Measurements from ENCODE around the gene TIGD3. TPM values are rescaled to one million over a fixed set of nuclear protein-coding genes. Genes with fewer than 3 reads are reported as not detected.
A peak's percentile ranks its signal among the peaks of the same experiment; 100 is the strongest.

TIGD3 gene
- total and polyA plus RNA-seq, 7 experiments from 2014 or later, result 0.39 to 2.0 (median 1.1) TPM

DNA sequence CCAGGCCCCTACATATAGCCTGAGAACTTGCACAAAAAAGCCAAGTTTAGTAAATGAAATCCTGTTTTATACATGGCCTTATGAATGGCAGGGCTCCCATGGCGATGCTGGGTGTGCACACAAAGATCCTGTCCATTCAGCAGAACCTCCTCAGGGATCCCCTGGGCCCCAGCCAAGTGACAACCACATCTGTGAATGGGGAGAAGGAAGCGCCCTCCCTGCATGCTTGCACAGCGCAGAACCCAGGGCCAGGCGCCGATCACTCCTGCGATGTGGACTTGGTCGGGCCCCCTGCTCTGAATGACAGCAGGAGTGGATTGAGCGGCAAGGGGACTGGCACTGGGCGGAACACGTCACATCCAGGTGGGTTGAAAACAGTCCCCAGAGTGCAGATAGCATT lies 44.3 kb upstream of the TIGD3 start:
- CTCF ChIA-PET, result interaction anchor here (1.6 to 1.8 kb wide), 2 partner anchors 85 to 105 kb away, joined by 5 read pairs; no protein-coding TSS in a partner anchor
- POLR2A ChIA-PET, result interaction anchor here (0.6 to 1.3 kb wide), 4 partner anchors 19 to 176 kb away, joined by 3 to 4 read pairs (median 3); partner anchors contain the start of genes POLA2 and SYVN1

DNA sequence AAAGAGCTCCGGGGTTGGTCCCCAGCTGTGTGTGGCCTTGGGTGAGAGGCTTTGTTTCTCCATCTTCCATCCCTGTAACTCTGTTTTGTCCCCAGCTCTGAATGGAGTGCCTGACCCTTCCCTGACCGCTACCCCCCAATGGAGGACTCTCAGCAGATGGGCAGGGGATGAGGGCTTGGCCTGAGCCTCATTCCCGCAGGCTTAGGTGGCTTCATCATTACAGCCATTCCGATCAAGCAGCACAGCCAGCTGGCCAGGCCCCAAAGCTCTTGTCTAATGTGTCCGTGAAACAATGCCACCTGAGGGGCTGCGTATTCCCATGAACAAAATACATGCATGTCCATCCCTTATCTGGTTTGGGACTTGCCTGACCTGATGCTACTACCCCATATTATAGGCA lies 43.8 kb upstream of the TIGD3 start:
- peaks cover 0 to 6% (median 0%) of the 10 kb centered on the region in 3 experiments for H3K36me3 ChIP-seq (ENCODE audit: control insufficient read depth in 2 of 3, insufficient read depth in 3 of 3, low read length in 3 of 3)
- H3K4me1 Mint-ChIP-seq, result peaks cover 0 to 11% (median 2%) of the 10 kb centered on the region in 7 donors
- ChIA-PET POLR2A (interaction anchor here (0.6 to 1.3 kb wide), 3 partner anchors 18 to 49 kb away, joined by 3 to 4 read pairs (median 3); partner anchors contain the start of gene POLA2), CTCF (interaction anchor here (1.6 to 1.8 kb wide), 2 partner anchors 85 to 106 kb away, joined by 5 read pairs; no protein-coding TSS in a partner anchor)
- peaks cover 0 to 2% (median 0%) of the 10 kb centered on the region in 5 donors for H3K36me3 Mint-ChIP-seq
- no peak overlapping the region for H3K27ac Mint-ChIP-seq
- H3K4me3 ChIP-seq (ENCODE audit: low read length), result no peak overlapping the region
- no peaks in the 10 kb centered on the region for H3K9me3 ChIP-seq (ENCODE audit: control insufficient read depth in 2 of 3, low read length in 3 of 3)
- intact Hi-C loops (cut with micrococcal nuclease), result loop anchor here in 1 of 2 donors (10.0 kb wide), 1 partner anchor 196 kb away; the partner anchor contains the start of genes TM7SF2 and ZNHIT2
- no peaks in the 10 kb centered on the region for H3K27me3 ChIP-seq (ENCODE audit: control insufficient read depth in 2 of 2, insufficient read depth in 2 of 2, low read length in 2 of 2)
- DNase-seq (no peak), ATAC-seq (no peak)
- H3K4me3 Mint-ChIP-seq, result no peak overlapping the region
- H3K27me3 Mint-ChIP-seq, result peaks cover 0 to 10% (median 0%) of the 10 kb centered on the region in 5 donors
- peaks cover 0 to 9% of the 10 kb centered on the region in 2 donors for H3K4me1 ChIP-seq (ENCODE audit: control insufficient read depth in 2 of 2, insufficient read depth in 2 of 2, low read length in 2 of 2)
- H3K9me3 Mint-ChIP-seq, result no peaks in the 10 kb centered on the region
- H3K27ac ChIP-seq (ENCODE audit: low read depth, low read length), result no peak overlapping the region

More for the DNA sequence above, 44.3 kb upstream of the TIGD3 start:
- H3K4me1 ChIP-seq (ENCODE audit: control insufficient read depth in 2 of 2, insufficient read depth in 2 of 2, low read length in 2 of 2), result peaks cover 0 to 5% of the 10 kb centered on the region in 2 donors
- ATAC-seq (no peak), DNase-seq (no peak)
- no peak overlapping the region for H3K4me3 ChIP-seq (ENCODE audit: low read length)
- Mint-ChIP-seq H3K9me3 (no peaks in the 10 kb centered on the region), H3K4me1 (peaks cover 0 to 9% (median 0%) of the 10 kb centered on the region in 7 donors), H3K36me3 (peaks cover 0 to 2% (median 0%) of the 10 kb centered on the region in 5 donors), H3K4me3 (no peak overlapping the region), H3K27me3 (peaks cover 0 to 10% (median 0%) of the 10 kb centered on the region in 5 donors), H3K27ac (no peak overlapping the region)
- H3K27me3 ChIP-seq (ENCODE audit: control insufficient read depth in 2 of 2, insufficient read depth in 2 of 2, low read length in 2 of 2), result no peaks in the 10 kb centered on the region
- H3K27ac ChIP-seq (ENCODE audit: low read depth, low read length), result no peak overlapping the region
- H3K9me3 ChIP-seq (ENCODE audit: control insufficient read depth in 2 of 3, low read length in 3 of 3), result no peaks in the 10 kb centered on the region
- H3K36me3 ChIP-seq (ENCODE audit: control insufficient read depth in 2 of 3, insufficient read depth in 3 of 3, low read length in 3 of 3), result peaks cover 0 to 5% (median 0%) of the 10 kb centered on the region in 3 experiments
- intact Hi-C loops (cut with micrococcal nuclease), result loop anchor here in 1 of 2 donors (10.0 kb wide), 1 partner anchor 195 kb away; the partner anchor contains the start of genes TM7SF2 and ZNHIT2

DNA sequence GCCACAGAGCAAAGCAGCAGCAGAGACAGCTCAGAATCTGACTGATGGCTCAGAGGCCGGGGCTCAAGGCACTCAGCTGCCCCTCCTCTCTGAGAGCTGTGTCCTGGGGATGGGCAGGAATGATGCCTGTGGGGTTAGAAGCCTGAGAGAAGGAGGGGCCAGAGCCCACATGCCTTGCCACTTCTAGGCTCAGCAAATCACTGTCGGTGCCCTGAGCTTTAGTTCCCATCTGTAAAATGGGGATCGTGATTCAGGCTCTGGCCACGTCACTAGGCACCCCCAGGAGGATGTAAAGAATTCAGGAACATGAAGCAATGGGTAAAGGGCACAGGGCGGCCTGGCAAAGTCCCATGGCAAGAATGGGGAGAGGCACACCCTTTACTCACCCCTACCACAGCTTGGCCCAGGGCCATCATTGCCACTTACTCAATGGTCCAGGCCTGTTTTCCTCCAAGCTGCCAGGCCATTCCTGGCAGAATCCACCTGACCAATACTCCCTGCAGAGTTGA lies 43.3 kb upstream of the TIGD3 start:
- CTCF ChIA-PET, result interaction anchor here (1.6 to 1.8 kb wide), 2 partner anchors 86 to 106 kb away, joined by 5 read pairs; no protein-coding TSS in a partner anchor
- Mint-ChIP-seq H3K9me3 (no peaks in the 10 kb centered on the region), H3K36me3 (peaks cover 0 to 2% (median 0%) of the 10 kb centered on the region in 5 donors), H3K4me1 (peaks cover 0 to 13% (median 5%) of the 10 kb centered on the region in 7 donors), H3K4me3 (peak overlapping the region in 1 of 10 donors; percentile 25), H3K27me3 (peaks cover 0 to 10% (median 0%) of the 10 kb centered on the region in 5 donors), H3K27ac (no peak overlapping the region)
- intact Hi-C loops (cut with micrococcal nuclease), result loop anchor here in 1 of 2 donors (10.0 kb wide), 1 partner anchor 196 kb away; the partner anchor contains the start of genes TM7SF2 and ZNHIT2
- Histone ChIP-seq H3K27me3 (ENCODE audit: control insufficient read depth in 2 of 2, insufficient read depth in 2 of 2, low read length in 2 of 2) (no peaks in the 10 kb centered on the region), H3K4me1 (ENCODE audit: control insufficient read depth in 2 of 2, insufficient read depth in 2 of 2, low read length in 2 of 2) (peaks cover 0 to 11% of the 10 kb centered on the region in 2 donors), H3K4me3 (ENCODE audit: low read length) (no peak overlapping the region), H3K36me3 (ENCODE audit: control insufficient read depth in 2 of 3, insufficient read depth in 3 of 3, low read length in 3 of 3) (peaks cover 0 to 6% (median 0%) of the 10 kb centered on the region in 3 experiments), H3K27ac (ENCODE audit: low read depth, low read length) (no peak overlapping the region), H3K9me3 (ENCODE audit: control insufficient read depth in 2 of 3, low read length in 3 of 3) (no peaks in the 10 kb centered on the region)
- DNase-seq (no peak), ATAC-seq (no peak)
- POLR2A ChIA-PET, result interaction anchor here (1.1 to 1.3 kb wide), 2 partner anchors 18 to 49 kb away, joined by 3 to 4 read pairs; partner anchors contain the start of gene POLA2

DNA sequence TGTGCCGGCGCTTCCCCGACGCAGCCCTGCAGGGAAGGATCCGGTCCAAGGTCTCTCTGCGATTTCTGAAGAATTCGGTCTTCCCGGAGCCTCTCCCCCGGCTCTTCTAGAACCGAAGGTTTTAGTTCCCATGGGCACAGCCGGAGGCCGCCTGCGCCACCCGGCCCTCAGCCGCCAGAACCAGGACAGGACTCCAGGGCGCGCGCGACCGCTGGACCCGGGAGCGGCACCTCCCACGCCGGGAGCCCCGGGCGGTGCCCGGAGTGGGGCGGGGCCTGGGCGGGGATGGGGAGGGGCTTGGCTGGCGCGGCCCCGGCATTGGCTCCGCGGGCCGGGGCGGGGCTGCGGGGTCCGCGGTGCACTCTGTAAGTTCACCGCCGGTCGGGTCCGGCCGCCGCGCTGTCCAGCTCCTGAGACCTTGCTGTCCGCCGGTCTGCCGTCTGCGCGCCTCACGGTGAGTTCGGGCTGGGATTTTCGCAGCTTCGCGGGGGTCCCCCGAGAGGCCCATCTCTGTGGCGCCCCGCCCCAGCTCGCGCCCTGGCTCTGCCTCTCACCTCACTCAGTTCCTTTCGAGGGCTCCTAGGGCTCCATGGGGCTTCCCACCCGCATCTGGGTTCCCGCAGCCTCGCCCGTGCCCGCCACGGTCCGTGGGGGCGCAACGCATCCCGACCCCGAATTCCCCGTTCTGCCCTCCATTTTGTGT lies 39.9 kb upstream of the TIGD3 start, which contains the start of gene CDC42EP2:
TSS of gene CDC42EP2 (plus strand) at position 366 of the 703 bp plus-strand sequence. CDS start 6,033 bp downstream, outside the sequence.
- Histone ChIP-seq H3K4me1 (ENCODE audit: control insufficient read depth in 2 of 2, insufficient read depth in 2 of 2, low read length in 2 of 2) (peaks cover 0 to 11% of the 10 kb centered on the region in 2 donors), H3K9me3 (ENCODE audit: control insufficient read depth in 2 of 3, low read length in 3 of 3) (no peaks in the 10 kb centered on the region), H3K36me3 (ENCODE audit: control insufficient read depth in 2 of 3, insufficient read depth in 3 of 3, low read length in 3 of 3) (peaks cover 0 to 6% (median 0%) of the 10 kb centered on the region in 3 experiments), H3K4me3 (ENCODE audit: low read length) (peak within 1 kb of the TSS; percentile 68), H3K27me3 (ENCODE audit: control insufficient read depth in 2 of 2, insufficient read depth in 2 of 2, low read length in 2 of 2) (no peaks in the 10 kb centered on the region), H3K27ac (ENCODE audit: low read depth, low read length) (peak within 1 kb of the TSS; percentile 59)
- Mint-ChIP-seq H3K4me3 (peak within 1 kb of the TSS; percentile 47 to 86 (median 76)), H3K36me3 (no peaks in the 10 kb centered on the region), H3K27me3 (peaks cover 0 to 12% (median 0%) of the 10 kb centered on the region in 5 donors), H3K4me1 (peaks cover 0 to 13% (median 5%) of the 10 kb centered on the region in 7 donors), H3K27ac (peak within 1 kb of the TSS in 3 of 9 donors; percentile 32 to 40 (median 38)), H3K9me3 (no peaks in the 10 kb centered on the region)
- peak; percentile 94 for ATAC-seq
- DNase-seq, result peak; percentile 42 to 87 (median 56)
- ChIA-PET POLR2A (interaction anchor here (0.7 to 3.0 kb wide), 8 partner anchors 15 to 738 kb away, joined by 3 to 22 read pairs (median 4); partner anchors contain the start of genes DPF2, POLA2 and SF3B2), CTCF (interaction anchor here (0.6 to 5.1 kb wide), 17 partner anchors 13 to 198 kb away, joined by 3 to 54 read pairs (median 4); partner anchors contain the start of genes DPF2, FAU, MRPL49 and POLA2)
- intact Hi-C loops (cut with micrococcal nuclease), result loop anchor here (1.0 to 10.0 kb wide), 8 partner anchors 16 to 301 kb away; partner anchors contain the start of genes POLA2 (in 1 of the 2), TM7SF2 (in 1 of the 2) and ZNHIT2 (in 1 of the 2)

DNA sequence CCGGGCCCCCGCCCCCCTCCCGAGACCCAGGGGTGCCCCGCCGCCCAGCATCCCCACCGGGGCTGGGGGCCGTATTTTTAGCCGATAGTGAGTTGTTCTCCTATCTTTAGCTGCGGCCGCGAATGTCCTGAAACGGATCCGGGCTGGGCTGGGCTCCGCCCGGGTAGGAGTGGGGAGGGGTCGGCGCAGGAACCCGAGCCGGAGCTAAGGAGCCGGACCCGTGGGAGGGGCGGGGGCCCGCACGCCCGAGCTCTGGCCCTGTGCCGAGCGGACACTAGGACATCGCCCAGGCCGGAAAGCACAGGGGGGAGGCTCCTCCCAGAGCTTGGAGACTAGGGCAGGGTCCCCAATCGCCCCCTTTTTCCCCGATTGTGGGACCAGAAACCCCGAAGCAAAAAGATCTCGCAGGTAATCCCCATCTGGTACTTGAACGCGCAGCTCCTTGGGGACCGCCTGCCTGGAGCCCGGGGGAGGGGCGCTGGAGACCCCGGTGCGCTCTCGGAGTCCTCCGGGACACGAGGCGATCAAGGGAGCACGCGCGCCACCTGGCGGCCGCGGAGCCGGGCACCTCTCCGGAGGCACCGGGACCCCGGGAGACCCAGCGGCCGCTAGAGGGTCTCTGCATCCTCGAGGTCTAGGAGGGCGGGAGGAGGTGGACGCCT lies 39.2 kb upstream of the TIGD3 start:
- Histone ChIP-seq H3K9me3 (ENCODE audit: control insufficient read depth in 2 of 3, low read length in 3 of 3) (no peaks in the 10 kb centered on the region), H3K4me3 (ENCODE audit: low read length) (peak overlapping the region; percentile 68), H3K36me3 (ENCODE audit: control insufficient read depth in 2 of 3, insufficient read depth in 3 of 3, low read length in 3 of 3) (peaks cover 0 to 6% (median 0%) of the 10 kb centered on the region in 3 experiments), H3K27me3 (ENCODE audit: control insufficient read depth in 2 of 2, insufficient read depth in 2 of 2, low read length in 2 of 2) (no peaks in the 10 kb centered on the region), H3K4me1 (ENCODE audit: control insufficient read depth in 2 of 2, insufficient read depth in 2 of 2, low read length in 2 of 2) (peaks cover 0 to 11% of the 10 kb centered on the region in 2 donors), H3K27ac (ENCODE audit: low read depth, low read length) (peak overlapping the region; percentile 59)
- peak overlapping the region in 2 of 9 donors; percentile 32 to 40 for H3K27ac Mint-ChIP-seq
- intact Hi-C loops (cut with micrococcal nuclease), result loop anchor here (1.0 to 10.0 kb wide), 7 partner anchors 15 to 302 kb away; partner anchors contain the start of genes TM7SF2 (in 1 of the 2) and ZNHIT2 (in 1 of the 2)
- H3K36me3 Mint-ChIP-seq, result no peaks in the 10 kb centered on the region
- H3K4me3 Mint-ChIP-seq, result peak overlapping the region; percentile 47 to 86 (median 76)
- ChIA-PET POLR2A (interaction anchor here (0.7 to 3.0 kb wide), 11 partner anchors 9 to 737 kb away, joined by 3 to 22 read pairs (median 3); partner anchors contain the start of genes DPF2, MALAT1, POLA2 and SF3B2), CTCF (interaction anchor here (0.6 to 5.1 kb wide), 19 partner anchors 12 to 318 kb away, joined by 3 to 54 read pairs (median 4); partner anchors contain the start of genes BATF2, DPF2, FAU and MRPL49)
- ATAC-seq, result peak; percentile 75
- H3K27me3 Mint-ChIP-seq, result peaks cover 0 to 12% (median 0%) of the 10 kb centered on the region in 5 donors
- DNase-seq, result peak; percentile 58 to 90 (median 72)
- H3K9me3 Mint-ChIP-seq, result no peaks in the 10 kb centered on the region
- H3K4me1 Mint-ChIP-seq, result peaks cover 0 to 13% (median 5%) of the 10 kb centered on the region in 7 donors
